H1 (cell line): ENCODE data around the gene UQCR10. TPM values are rescaled to one million over a fixed set of nuclear protein-coding genes. Genes with fewer than 3 reads are reported as not detected.

ENCODE experiments used
- CTCF ChIA-PET: fragments of 300-600 bp; sonication (Branson Sonifier 250); formaldehyde crosslinking; loops from one replicate; lab custom pipeline; 2021; ENCODE audit not compliant: partially characterized antibody; lab: Charles Lee
- POLR2A ChIA-PET: fragments of 300-600 bp; sonication (Branson Sonifier 250); formaldehyde crosslinking; loops from one replicate; lab custom pipeline; 2021; ENCODE audit warnings: inconsistent platforms; ENCODE audit not compliant: partially characterized antibody; lab: Charles Lee
- DNase-seq, 2 experiments: peaks; one replicate each; pipeline versions ENCODE4 v3.0.0 to v3.0.0-alpha.2; 2010 to 2022; ENCODE audit warnings: low spot score in 2 of 2, low read depth in 1 of 2, mixed read lengths in 1 of 2
- FAIRE-seq: peaks from 2 replicates; lab custom pipeline; 2011; peaks lifted over from hg19 to GRCh38; lab: Jason Lieb, UNC
- H2AFZ ChIP-seq: 2 replicates; pipeline ENCODE4 v1.8.1; 2012; ENCODE audit warnings: low read length, inconsistent platforms
- H2AK5ac ChIP-seq: 2 replicates; pipeline ENCODE4 v1.6.1; 2013; ENCODE audit warnings: low read depth, low read length
- H2BK120ac ChIP-seq: replicated peaks from 2 replicates; pipeline ENCODE3; 2013; ENCODE audit warnings: low read depth, low read length, inconsistent platforms
- H2BK12ac ChIP-seq: 2 replicates; pipeline ENCODE4 v1.6.1; 2013; ENCODE audit warnings: low read depth, low read length
- H2BK15ac ChIP-seq: 2 replicates; pipeline ENCODE4 v1.6.1; 2013; ENCODE audit warnings: low read length
- H2BK20ac ChIP-seq: 2 replicates; pipeline ENCODE4 v1.6.1; 2013; ENCODE audit warnings: low read length
- H2BK5ac ChIP-seq: 2 replicates; pipeline ENCODE4 v1.6.1; 2013; ENCODE audit warnings: low read depth, low read length
- H3K14ac ChIP-seq: 2 replicates; pipeline ENCODE4 v1.6.1; 2013; ENCODE audit warnings: inconsistent platforms; ENCODE audit not compliant: insufficient read length
- H3K18ac ChIP-seq: 2 replicates; pipeline ENCODE4 v1.6.1; 2013; ENCODE audit warnings: low read length; ENCODE audit errors: extremely low read depth
- H3K23ac ChIP-seq: 2 replicates; pipeline ENCODE4 v1.6.1; 2013; ENCODE audit warnings: inconsistent platforms; ENCODE audit not compliant: insufficient read length
- H3K23me2 ChIP-seq: 2 replicates; pipeline ENCODE4 v1.6.1; 2013; ENCODE audit warnings: low read depth, low read length
- H3K27ac ChIP-seq: 2 replicates; pipeline ENCODE4 v1.6.1; 2011; ENCODE audit warnings: low read depth, low read length, inconsistent platforms
- H3K27me3 ChIP-seq, 4 experiments: replicated peaks in 1 of 4; 1 replicate in 1 of 4; 2 replicates in 3 of 4; pipeline versions ENCODE4 v1.6.1 to v1.8.1; 2011 to 2013; ENCODE audit warnings: low read length in 3 of 4, mild to moderate bottlenecking in 3 of 4, inconsistent platforms in 2 of 4, mixed read lengths in 2 of 4, moderate library complexity in 1 of 4; ENCODE audit not compliant: control insufficient read depth in 3 of 4, insufficient read depth in 3 of 4; ENCODE audit errors: extremely low read depth in 1 of 4
- H3K36me3 ChIP-seq, 4 experiments: 2 replicates each; pipeline versions ENCODE4 v1.6.1 to v1.8.1; 2011 to 2013; ENCODE audit warnings: mild to moderate bottlenecking in 4 of 4, low read length in 3 of 4, moderate library complexity in 2 of 4, control low read depth in 1 of 4, inconsistent platforms in 1 of 4; ENCODE audit not compliant: insufficient read depth in 4 of 4, control insufficient read depth in 2 of 4
- H3K4ac ChIP-seq: replicated peaks from 2 replicates; pipeline ENCODE3; 2013; ENCODE audit warnings: low read length, low read depth, mixed read lengths, inconsistent platforms; ENCODE audit not compliant: insufficient read length
- H3K4me1 ChIP-seq, 4 experiments: replicated peaks in 1 of 4; 1 replicate in 1 of 4; 2 replicates in 3 of 4; pipeline versions ENCODE4 v1.6.1 to v1.8.1; 2011 to 2013; ENCODE audit warnings: low read length in 3 of 4, inconsistent platforms in 2 of 4, mixed read lengths in 1 of 4; ENCODE audit not compliant: insufficient read depth in 4 of 4, control insufficient read depth in 3 of 4
- H3K4me2 ChIP-seq, 2 experiments: 2 replicates each; pipeline versions ENCODE4 v1.6.1 to v1.8.1; 2011 to 2013; ENCODE audit warnings: low read depth in 2 of 2, low read length in 2 of 2, control low read depth in 1 of 2, inconsistent platforms in 1 of 2, mild to moderate bottlenecking in 1 of 2; ENCODE audit not compliant: insufficient read depth in 1 of 2
- H3K4me3 ChIP-seq, 4 experiments: fragments of 200-600, 300-600 bp in 1 of 4; sonication (generic), shearing (Covaris generic), sonication (Bioruptor Twin) in 1 of 4; 2 replicates each; pipeline versions ENCODE4 v1.5.1 to v1.8.1; 2011 to 2016; ENCODE audit warnings: low read length in 4 of 4, low read depth in 3 of 4, control low read depth in 2 of 4, inconsistent platforms in 2 of 4, mild to moderate bottlenecking in 2 of 4, mixed read lengths in 1 of 4, moderate library complexity in 1 of 4; ENCODE audit not compliant: insufficient read depth in 2 of 4; ENCODE audit errors: extremely low read depth in 1 of 4
- H3K56ac ChIP-seq: replicated peaks from 2 replicates; pipeline ENCODE3; 2013; ENCODE audit warnings: low read depth, mild to moderate bottlenecking, mixed read lengths, low read length, inconsistent platforms; ENCODE audit not compliant: insufficient read length
- H3K79me1 ChIP-seq: 2 replicates; pipeline ENCODE4 v1.6.1; 2013; ENCODE audit warnings: low read depth, low read length, control low read depth
- H3K79me2 ChIP-seq, 2 experiments: 2 replicates each; pipeline versions ENCODE4 v1.6.1 to v1.8.1; 2012 to 2013; ENCODE audit warnings: low read length in 2 of 2, mild to moderate bottlenecking in 2 of 2, inconsistent platforms in 1 of 2; ENCODE audit not compliant: insufficient read depth in 2 of 2, control insufficient read depth in 1 of 2
- H3K9ac ChIP-seq, 4 experiments: replicated peaks in 1 of 4; 1 replicate in 1 of 4; 2 replicates in 3 of 4; pipeline versions ENCODE4 v1.6.1 to v1.8.1; 2011 to 2013; ENCODE audit warnings: low read depth in 3 of 4, low read length in 3 of 4, control low read depth in 2 of 4, mild to moderate bottlenecking in 2 of 4, moderate library complexity in 2 of 4, inconsistent platforms in 1 of 4; ENCODE audit errors: extremely low read depth in 1 of 4
- H3K9me3 ChIP-seq, 2 experiments: 2 replicates each; pipeline versions ENCODE4 v1.6.1 to v1.8.1; 2012 to 2013; ENCODE audit warnings: mild to moderate bottlenecking in 2 of 2, moderate library complexity in 2 of 2, control low read depth in 1 of 2, inconsistent platforms in 1 of 2, low read depth in 1 of 2, low read length in 1 of 2, mixed read lengths in 1 of 2; ENCODE audit not compliant: insufficient read depth in 2 of 2
- H4K20me1 ChIP-seq, 2 experiments: replicated peaks in 1 of 2; 2 replicates each; pipeline versions ENCODE3 to v1.8.1; 2011 to 2013; ENCODE audit warnings: inconsistent platforms in 2 of 2, low read length in 2 of 2, mild to moderate bottlenecking in 1 of 2; ENCODE audit not compliant: insufficient read depth in 2 of 2, control insufficient read depth in 1 of 2
- H4K5ac ChIP-seq: 2 replicates; pipeline ENCODE4 v1.6.1; 2013; ENCODE audit warnings: low read length, low read depth, mixed read lengths, inconsistent platforms; ENCODE audit not compliant: insufficient read length
- H4K8ac ChIP-seq: 2 replicates; pipeline ENCODE4 v1.8.0; 2013; ENCODE audit warnings: mild to moderate bottlenecking, moderate library complexity, low read length, inconsistent platforms; ENCODE audit not compliant: insufficient read depth; ENCODE audit errors: extremely low read depth
- H4K91ac ChIP-seq: replicated peaks from 2 replicates; pipeline ENCODE3; 2013; ENCODE audit warnings: low read length, mixed read lengths, inconsistent platforms; ENCODE audit not compliant: insufficient read length
- CBX8 ChIP-seq: fragments of 300-800, 300-1000 bp; sonication (generic); IDR thresholded peaks from 2 replicates; pipeline ENCODE4 v1.7.1; 2016; ENCODE audit warnings: low read depth, low read length, borderline replicate concordance
- CEBPB ChIP-seq: IDR thresholded peaks from 2 replicates; pipeline ENCODE4 v1.6.1; 2012; ENCODE audit warnings: low read depth, low read length
- CTBP2 ChIP-seq: IDR thresholded peaks from 2 replicates; pipeline ENCODE4 v1.7.0; 2011; ENCODE audit warnings: borderline replicate concordance, mild to moderate bottlenecking, moderate library complexity, mixed read lengths, low read length; ENCODE audit not compliant: insufficient read depth, insufficient read length
- GABPA ChIP-seq: IDR thresholded peaks from 2 replicates; pipeline ENCODE4 v1.6.1; 2011; ENCODE audit warnings: mild to moderate bottlenecking, low read length, moderate library complexity, borderline replicate concordance; ENCODE audit not compliant: insufficient read depth
- KDM4A ChIP-seq: IDR thresholded peaks from one replicate; pipeline ENCODE4 v1.7.1; 2012; ENCODE audit warnings: low read depth, mild to moderate bottlenecking, moderate library complexity, low read length, inconsistent platforms; ENCODE audit not compliant: severe bottlenecking
- POU5F1 ChIP-seq: IDR thresholded peaks from 2 replicates; pipeline ENCODE4 v1.6.1; 2011; ENCODE audit warnings: low read depth, mild to moderate bottlenecking, low read length, moderate library complexity
- SIN3A ChIP-seq, 2 experiments: IDR thresholded peaks in 1 of 2; conservative IDR thresholded peaks in 1 of 2; 2 replicates each; pipeline ENCODE4 v1.6.1; 2011 to 2012; ENCODE audit warnings: low read length in 2 of 2, improper control_type of control experiment in 1 of 2, low read depth in 1 of 2, mild to moderate bottlenecking in 1 of 2
- WGBS, 2 experiments: shearing (Covaris generic) in 1 of 2; methylation state at CpG; one replicate each; pipeline versions ENCODE4 v1.1.6 to v1.1.7; 2013 to 2015; ENCODE audit warnings: low lambda C conversion rate in 2 of 2, mixed read lengths in 2 of 2, inconsistent platforms in 1 of 2, low coverage in 1 of 2, missing lambda C conversion rate in 1 of 2; ENCODE audit not compliant: insufficient replicate concordance in 2 of 2, insufficient coverage in 1 of 2, insufficient read length in 1 of 2; ENCODE audit errors: extremely low coverage in 1 of 2, missing lambda C conversion rate in 1 of 2; 5-methylcytosine and 5-hydroxymethylcytosine counted together
- polyA plus RNA-seq, 7 experiments: library from polyadenylated mRNA; depleted of rRNA in 3 of 7; stranded (reverse) in 5 of 7; unstranded in 2 of 7; fragments of >200 nt in 5 of 7; fragments of 200-250 nt in 2 of 7; gene quantifications; 1 replicate in 5 of 7; 2 replicates in 1 of 7; 4 replicates in 1 of 7; pipeline versions ENCODE4 v1.2.1 to v1.2.3, GENCODE V29; 2011 to 2013; ENCODE audit warnings: missing spikeins in 2 of 7, mixed read lengths in 2 of 7
- total RNA-seq: library from RNA; stranded (reverse); fragmentation: NEBNext Ultra II Directional; extraction: Animal tissue kit (Norgen Biotek cat#: 25700); gene quantifications from 2 replicates; pipeline ENCODE4 v1.2.1, GENCODE V29; 2021
- TF ChIP-seq, protein P1 (sequence below): IDR thresholded peaks from 2 replicates; pipeline ENCODE4 v1.6.1; 2012; ENCODE audit warnings: low read length, inconsistent platforms

The UQCR10 gene
- total and polyA plus RNA-seq, 2 of the 8 experiments (the other 6 are each of a cell fraction or from before 2014, with no cell fraction given) = 102 to 260 TPM

DNA sequence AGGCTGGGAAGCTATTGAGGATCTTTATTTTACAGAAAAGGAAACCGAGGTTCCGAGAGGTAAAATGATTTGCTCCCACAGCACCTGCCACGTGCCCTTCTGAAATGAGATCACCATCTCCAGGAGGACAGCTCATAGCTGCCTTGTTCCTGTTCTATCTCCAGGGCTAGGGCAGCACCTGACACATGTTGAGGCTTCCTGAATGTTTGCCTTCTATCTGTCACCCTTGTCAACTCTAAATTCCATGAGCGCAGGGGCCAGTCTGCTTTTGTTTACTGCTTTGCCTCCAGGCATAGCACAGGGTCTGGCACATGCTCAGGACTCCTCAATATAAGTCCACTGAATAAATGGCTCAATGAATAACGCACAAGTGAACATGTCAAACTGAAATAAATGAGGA is 46.8 kb downstream of the UQCR10 start:
- no peak overlapping the region for H3K4ac ChIP-seq
- H3K9ac ChIP-seq = no peak overlapping the region
- H2BK12ac ChIP-seq = no peak overlapping the region
- H4K5ac ChIP-seq = no peak overlapping the region
- H2AK5ac ChIP-seq = no peak overlapping the region
- no peak overlapping the region for H3K56ac ChIP-seq
- H3K27me3 ChIP-seq = no peaks in the 10 kb centered on the region
- peaks cover 3 to 36% (median 18%) of the 10 kb centered on the region in 4 experiments; a peak in 6 of 8 replicates for H3K36me3 ChIP-seq
- TF ChIP-seq, protein P1, sequence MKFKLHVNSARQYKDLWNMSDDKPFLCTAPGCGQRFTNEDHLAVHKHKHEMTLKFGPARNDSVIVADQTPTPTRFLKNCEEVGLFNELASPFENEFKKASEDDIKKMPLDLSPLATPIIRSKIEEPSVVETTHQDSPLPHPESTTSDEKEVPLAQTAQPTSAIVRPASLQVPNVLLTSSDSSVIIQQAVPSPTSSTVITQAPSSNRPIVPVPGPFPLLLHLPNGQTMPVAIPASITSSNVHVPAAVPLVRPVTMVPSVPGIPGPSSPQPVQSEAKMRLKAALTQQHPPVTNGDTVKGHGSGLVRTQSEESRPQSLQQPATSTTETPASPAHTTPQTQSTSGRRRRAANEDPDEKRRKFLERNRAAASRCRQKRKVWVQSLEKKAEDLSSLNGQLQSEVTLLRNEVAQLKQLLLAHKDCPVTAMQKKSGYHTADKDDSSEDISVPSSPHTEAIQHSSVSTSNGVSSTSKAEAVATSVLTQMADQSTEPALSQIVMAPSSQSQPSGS = no peak
- TF ChIP-seq KDM4A = no peak
- no peak for TF ChIP-seq GABPA
- TF ChIP-seq SIN3A (conservative IDR thresholded peaks at IDR 0.05 in 1 of 2, IDR thresholded peaks at IDR 0.05 in 1 of 2; ENCODE audit: low read depth in 1 of 2, low read length in 2 of 2) = no peak
- TF ChIP-seq POU5F1 = no peak
- TF ChIP-seq CTBP2 = no peak
- TF ChIP-seq CBX8 = no peak
- no peak for TF ChIP-seq CEBPB
- TF ChIP-seq, all 59 proteins: peak for 0
- H4K91ac ChIP-seq = no peak overlapping the region
- H3K9me3 ChIP-seq = no peaks in the 10 kb centered on the region
- FAIRE-seq = no peak
- no peaks in the 10 kb centered on the region for H3K4me1 ChIP-seq
- H2BK5ac ChIP-seq = no peak overlapping the region
- no peak overlapping the region for H3K27ac ChIP-seq
- H4K20me1 ChIP-seq = peaks cover 2 to 3% of the 10 kb centered on the region in 2 experiments
- no peak overlapping the region for H2BK120ac ChIP-seq
- no peak overlapping the region for H3K4me3 ChIP-seq
- no peaks in the 10 kb centered on the region for H3K79me2 ChIP-seq
- no peak overlapping the region for H3K14ac ChIP-seq
- no peaks in the 10 kb centered on the region for H3K23me2 ChIP-seq
- H2BK20ac ChIP-seq = no peak overlapping the region
- no peak overlapping the region for H3K18ac ChIP-seq
- DNase-seq = no peak
- no peak overlapping the region for H3K4me2 ChIP-seq
- no peak overlapping the region for H2AFZ ChIP-seq
- no peak overlapping the region for H3K23ac ChIP-seq
- no peak overlapping the region for H4K8ac ChIP-seq
- no peak overlapping the region for H2BK15ac ChIP-seq
- 81% methylated on average over 5 of the region's 5 CpGs; no CpG with 5 or more reads in 1 of the 2 experiments for WGBS, 2 experiments
- ChIA-PET POLR2A (interaction anchor here (0.9 kb wide), 1 partner anchor 61 kb away, joined by 4 read pairs; no protein-coding TSS in a partner anchor), CTCF (interaction anchor here (0.6 to 1.4 kb wide), 10 partner anchors 9 to 209 kb away, joined by 3 to 7 read pairs (median 3); no protein-coding TSS in a partner anchor)
- no peaks in the 10 kb centered on the region for H3K79me1 ChIP-seq
